ENCODE data around the gene PALD1.

PALD1 gene

GRCh38 chr10:70478191-70479164, at the start of gene PALD1:
Gene PALD1 (plus strand): TSS chr10:70478767. CDS start chr10:70525952, 47,185 bp downstream.
- DNase-seq (ENCODE audit: low read depth, low spot score), result no peak

GRCh38 chr10:70430493-70431445, 47.8 kb upstream of the PALD1 start:
- no peak for DNase-seq (ENCODE audit: low read depth, low spot score)

DNA sequence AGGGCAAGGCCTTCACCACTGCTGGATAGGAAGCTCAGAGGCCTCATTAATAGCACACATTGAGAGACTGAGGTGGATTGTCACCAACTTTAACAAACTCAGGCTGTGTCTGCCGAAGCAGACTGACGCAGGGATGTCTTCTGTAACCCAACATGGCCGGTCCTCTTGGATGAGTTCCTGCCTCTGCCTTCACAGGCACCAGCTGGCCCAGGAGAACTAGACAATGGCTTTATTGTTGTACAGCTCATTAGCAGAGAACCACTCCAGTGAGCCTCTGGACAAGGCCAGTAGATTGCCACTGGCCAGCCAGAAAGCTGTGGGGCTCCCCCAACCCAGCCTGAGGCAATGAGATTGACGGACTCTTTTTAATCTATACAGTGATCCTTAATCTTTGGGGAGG, 46.5 kb upstream of the PALD1 start:
- no peak for DNase-seq (ENCODE audit: low read depth, low spot score)

DNA sequence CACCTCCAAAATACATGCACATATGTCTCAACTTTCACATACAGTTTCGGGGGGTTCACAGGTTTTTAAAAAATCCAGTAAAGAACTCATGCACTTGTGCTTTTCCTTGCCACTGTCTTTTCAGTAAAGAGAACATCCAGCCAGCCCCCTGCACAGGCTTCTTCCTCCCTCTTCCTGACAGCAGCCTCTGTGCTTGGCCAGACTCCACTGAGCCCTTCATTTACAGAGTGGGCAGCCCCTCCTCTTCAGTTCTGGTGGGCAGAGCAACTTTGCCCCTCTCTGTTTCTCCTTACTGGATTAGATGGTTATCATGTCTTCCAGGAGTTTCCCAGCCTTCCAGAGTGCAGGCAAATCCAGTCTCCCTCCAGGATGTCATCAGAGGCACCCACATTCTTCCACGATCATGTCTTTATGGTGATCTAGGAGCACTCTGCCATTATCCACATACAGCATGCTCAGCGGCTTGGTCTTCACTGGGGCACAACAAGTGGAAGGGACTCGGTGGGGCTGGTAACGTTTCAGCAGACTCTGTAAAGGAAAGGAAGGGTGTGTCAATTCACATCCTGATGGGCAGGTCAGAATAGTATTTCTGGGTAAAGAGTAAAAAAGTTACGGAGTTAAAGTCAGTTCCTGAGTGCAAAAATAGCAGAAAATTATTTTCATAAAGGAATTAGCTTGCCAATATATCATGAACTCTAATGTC, 45.9 kb upstream of the PALD1 start:
- no peak for DNase-seq (ENCODE audit: low read depth, low spot score)

- no peak for DNase-seq (ENCODE audit: low read depth, low spot score)
Measured at GRCh38 chr10:70433581-70434280, 44.8 kb upstream of the PALD1 start.

DNA sequence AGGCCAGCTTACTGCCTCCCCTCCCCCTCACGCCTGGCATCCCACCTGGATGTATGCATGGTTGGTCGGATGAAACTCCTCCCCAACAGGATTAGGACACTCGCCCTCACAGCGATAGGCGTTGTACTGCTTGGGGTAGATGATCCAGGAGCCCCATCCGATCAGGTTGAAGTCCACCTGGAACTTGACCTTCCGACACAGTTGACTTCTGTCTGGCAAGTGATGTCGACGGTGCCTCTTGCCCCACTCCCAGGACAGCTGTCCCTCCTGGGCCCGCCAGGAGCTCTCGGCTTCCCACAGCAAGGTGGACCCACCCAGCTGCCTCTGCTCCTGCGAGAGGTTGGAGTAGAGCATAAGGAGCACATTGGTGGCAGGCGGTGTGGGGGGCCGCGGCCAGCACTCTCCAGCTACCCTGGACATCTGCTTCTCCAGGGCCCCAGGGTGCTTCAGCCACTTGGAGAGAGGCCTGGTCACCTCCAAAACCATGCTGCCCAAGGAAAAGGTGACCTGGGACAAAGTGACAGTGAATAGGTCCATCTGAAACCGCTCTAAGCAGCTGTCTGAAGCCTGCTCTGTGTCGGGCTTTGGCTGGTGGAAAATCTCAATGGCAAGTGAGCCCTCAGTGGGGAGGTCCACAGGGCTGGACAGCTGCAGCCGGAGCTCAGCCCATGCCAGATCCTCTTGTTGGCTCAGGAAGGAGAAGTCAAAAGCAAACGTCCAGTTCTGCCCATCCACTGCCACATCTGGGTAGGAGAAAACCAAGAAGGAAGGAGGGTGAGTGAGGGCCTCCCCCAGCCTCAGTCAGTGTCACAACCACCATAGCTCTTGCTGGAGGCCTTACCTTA, 43.1 kb upstream of the PALD1 start:
- no peak for DNase-seq (ENCODE audit: low read depth, low spot score)

DNA sequence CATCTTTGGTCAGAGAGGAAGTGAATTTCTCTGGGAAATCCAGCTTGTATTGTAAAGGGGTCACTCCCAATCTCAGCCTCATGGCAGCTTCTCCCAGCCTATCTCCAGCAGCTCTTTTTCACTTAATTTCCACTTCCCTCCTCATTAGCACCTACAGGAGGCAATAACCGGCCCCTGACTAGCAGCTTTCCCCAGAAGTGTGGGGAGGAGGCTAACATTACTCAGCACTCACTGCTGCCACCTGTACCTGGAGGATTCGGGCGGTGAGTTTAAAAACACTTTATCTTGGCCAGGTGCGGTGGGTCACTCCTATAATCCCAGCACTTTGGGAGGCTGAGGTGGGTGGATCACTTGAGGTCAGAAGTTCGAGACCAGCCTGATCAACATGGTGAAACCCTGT, 40.8 kb upstream of the PALD1 start:
- DNase-seq (ENCODE audit: low read depth, low spot score), result no peak

DNA sequence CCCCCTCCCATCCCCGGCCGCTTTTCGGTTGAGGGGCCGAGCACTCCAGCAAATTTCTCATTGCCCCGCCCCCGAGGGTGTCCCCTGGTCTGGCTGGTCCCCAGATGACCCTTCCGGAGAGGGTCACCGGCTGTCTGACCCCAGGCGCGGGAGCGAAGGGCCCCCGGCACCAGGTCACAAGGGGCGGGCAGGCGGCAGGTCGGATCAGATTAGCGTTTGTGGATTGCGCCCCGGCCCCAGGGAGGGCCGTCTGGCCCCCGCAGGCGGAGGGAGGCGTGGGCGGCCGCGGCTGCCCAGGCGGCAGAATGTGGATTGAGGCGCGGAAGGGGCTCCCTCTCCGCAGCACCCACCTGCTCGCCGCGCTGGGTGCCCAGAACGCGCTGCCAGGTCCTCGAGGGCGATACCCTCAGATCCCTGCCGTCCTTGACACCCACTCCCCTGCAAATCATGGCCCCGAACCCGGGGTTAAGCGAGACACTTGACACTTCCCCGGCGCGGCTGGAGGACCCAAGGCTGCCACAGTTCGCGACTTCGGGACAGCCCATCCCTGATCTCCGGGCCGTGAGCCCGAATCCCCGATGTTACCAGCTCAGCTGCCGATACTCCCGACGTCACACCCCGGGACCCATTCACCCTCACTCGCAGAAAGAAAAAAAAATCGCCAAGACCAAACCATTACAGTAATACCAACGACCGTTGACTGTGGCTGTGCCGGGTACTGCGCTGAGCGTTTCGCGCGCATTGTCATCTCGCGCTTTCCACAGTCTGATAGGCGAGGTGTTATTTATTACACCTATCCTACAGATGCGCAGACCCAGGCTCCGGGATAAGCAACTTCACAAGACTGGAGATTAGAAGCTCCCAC, 38.0 kb upstream of the PALD1 start:
- no peak for DNase-seq (ENCODE audit: low read depth, low spot score)

DNA sequence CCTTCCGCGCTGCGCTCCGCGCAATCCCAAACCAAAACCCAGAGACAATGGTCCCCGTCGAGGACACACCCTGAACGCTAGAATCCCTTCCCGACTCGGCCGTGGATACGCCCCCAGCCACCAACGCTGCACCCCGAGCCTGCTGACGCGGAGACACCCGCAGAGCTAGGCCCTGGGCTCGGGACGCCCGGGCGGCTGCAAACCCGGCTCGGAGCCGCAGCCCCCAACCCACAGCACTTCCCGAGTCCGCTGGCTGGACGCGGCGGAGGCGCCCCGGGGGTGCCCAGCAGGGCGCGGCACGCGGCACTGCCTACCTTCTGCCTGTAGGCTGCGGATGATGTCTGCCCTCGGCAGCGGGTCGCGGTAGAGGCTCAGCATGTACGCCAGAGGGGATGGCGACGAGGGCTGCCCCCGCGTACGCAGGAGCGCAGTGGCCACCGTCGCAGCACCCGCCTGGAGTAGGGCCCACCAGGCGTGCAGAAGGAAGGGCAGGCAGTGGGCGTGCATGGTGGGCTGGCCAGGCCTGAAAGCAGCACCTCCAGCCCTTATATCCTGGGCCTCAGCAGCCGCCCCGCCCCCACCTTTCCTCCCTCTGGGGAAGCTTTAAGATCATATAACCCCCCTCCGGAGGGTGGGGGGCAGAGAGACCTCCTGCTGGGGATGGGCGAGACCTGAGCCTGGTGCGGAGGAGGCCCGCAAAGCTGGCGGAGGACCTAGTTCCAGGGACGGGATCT, 37.2 kb upstream of the PALD1 start, which contains the start of gene NODAL:
Gene NODAL (minus strand): TSS at position 521 of the 734 bp plus-strand sequence. CDS start 14 bp downstream, at position 507.
- DNase-seq (ENCODE audit: low read depth, low spot score), result no peak

DNA sequence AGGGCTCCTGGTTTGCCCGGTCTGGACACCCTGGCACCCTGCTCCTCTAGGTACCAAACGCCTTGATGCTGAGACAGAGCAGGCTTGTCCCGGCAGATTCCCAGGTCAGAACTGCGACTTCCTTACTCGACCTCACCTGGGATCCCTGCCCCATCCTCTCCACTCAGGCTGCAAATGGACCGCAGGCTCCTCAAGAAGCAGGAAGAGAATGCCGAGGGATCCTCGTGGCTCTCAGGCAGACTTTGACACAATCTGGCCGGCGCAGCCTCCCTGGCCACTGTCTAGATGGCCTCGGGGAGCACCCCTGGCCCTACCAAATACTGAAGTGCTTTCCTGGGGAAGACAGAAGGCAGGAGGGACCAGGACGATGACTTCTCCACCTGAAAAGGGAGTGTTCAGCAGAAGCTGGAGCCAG, 36.7 kb upstream of the PALD1 start:
- no peak for DNase-seq (ENCODE audit: low read depth, low spot score)

DNA sequence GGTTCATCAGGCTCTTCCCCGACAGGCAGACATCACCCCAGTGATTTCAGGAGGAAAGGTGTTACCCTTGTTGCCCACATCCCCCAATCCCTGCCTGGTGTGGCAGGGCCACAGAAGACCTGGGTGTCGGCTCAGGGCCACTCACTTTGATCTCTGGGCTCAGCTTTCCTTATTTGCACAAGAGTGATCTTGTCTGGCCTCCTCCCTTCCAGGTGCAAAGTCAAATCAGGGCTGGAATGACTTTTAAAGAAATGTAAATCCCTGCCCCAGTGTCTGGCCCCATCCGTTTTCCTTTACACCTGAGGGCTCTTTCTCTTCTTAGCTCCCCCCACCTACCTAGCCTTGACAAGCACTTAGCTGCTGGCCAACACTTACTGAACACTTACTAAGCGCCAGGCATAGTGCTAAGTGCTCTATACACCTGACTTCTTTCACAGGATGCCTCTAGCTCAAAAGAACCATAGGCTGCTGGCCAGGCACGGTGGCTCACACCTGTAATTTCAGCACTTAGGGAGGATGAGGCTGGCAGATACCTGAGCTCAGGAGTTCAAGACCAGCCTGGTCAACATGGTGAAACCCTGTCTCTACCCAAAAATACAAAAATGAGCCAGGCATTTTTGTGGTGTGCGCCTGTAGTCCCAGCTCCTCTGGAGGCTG, 36.1 kb upstream of the PALD1 start:
- peak; percentile 96 for DNase-seq (ENCODE audit: low read depth, low spot score)

GRCh38 chr10:70444744-70445143, 33.8 kb upstream of the PALD1 start:
- no peak for DNase-seq (ENCODE audit: low read depth, low spot score)

DNA sequence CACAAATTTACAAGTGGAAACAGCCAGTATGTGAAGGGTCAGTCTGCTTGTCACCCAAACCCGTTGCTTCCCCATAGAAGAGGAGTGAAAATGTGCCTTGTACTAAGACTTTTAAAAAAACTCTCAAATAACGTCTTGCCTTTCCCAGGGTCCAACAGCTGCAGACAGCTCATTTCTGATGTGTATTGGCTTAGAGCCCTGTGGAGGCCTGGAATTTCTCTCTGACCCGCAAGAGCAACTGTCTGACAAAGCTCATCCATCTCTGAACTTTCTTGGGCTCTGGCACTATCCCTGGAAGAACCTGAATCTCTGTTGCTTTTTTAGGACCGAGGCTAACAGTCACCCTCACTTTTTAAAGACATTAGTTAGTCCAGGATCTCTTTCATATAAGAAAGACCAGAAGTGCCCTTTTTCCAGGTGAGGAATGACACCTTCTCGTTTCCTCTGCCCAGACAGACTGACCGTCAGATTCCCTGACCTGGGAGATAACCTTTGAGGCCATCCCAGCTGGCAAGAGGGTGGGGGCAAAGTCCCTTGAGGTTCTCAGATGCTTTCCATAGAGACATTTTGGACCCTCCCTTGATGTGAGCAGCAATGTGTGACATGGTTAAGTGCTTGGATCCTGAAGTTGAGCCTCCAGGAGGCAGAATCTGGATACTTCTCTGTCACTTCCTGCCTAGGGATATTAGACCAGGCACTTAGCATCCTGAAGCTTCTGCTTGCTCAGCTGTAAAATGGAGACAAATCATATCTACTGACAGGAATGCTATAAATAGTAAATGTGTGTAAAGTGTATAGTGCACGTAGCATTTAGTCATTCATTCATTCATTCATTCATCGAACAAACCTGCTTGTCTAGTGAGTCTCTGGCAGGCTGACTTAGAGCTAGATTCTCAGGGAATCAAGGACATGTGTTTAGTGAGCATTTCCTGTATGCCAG, 32.6 kb upstream of the PALD1 start:
- DNase-seq (ENCODE audit: low read depth, low spot score), result no peak

GRCh38 chr10:70448236-70448635, 30.3 kb upstream of the PALD1 start:
- no peak for DNase-seq (ENCODE audit: low read depth, low spot score)

GRCh38 chr10:70455213-70455630, 23.3 kb upstream of the PALD1 start:
- peak; percentile 99 for DNase-seq (ENCODE audit: low read depth, low spot score)

DNA sequence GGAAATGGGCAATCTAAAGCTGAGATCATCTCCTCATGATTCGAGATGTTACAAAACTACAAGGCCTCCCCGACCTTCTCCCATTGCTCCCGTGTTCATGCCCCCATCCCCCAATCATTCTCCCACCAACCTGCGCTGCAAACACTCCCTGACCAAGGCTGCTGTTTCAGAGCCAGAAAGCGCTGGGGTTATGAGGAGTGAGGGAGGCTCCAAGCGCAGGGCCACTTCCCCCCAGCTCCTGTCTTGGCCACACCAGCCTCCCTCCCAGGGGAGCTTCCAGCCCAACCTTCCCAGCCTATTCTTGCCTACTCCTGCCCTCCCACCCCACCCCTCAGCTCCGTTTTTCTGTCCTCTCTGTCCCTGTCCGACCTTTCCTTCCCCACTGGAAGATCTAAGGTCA, 22.4 kb upstream of the PALD1 start:
- DNase-seq (ENCODE audit: low read depth, low spot score), result no peak
